Measurements from ENCODE around the gene FAM210B.

GRCh38 chr20:56409956-56410355 is 51.2 kb downstream of the FAM210B start:
- TF ChIP-seq CTCF (IDR thresholded peaks at IDR 0.05) (no peak), CEBPB (IDR thresholded peaks at IDR 0.05) (no peak)
